RWPE2 (cell line): ENCODE data around the gene TBC1D24.

Source experiments
- ATAC-seq: fragments of 200-7000 bp; cut with Tn5 transposase; 3 replicates; pipeline ENCODE4 v1.9.1; 2021; ENCODE audit warnings: low read depth
- DNase-seq: peaks from one replicate; pipeline ENCODE4 v3.0.0-alpha.2; 2020; ENCODE audit warnings: low spot score
- H3K27ac ChIP-seq: fragments of 450-650 bp; 2 replicates; pipeline ENCODE4 v1.5.1; 2017; ENCODE audit warnings: mild to moderate bottlenecking; ENCODE audit not compliant: poor library complexity, severe bottlenecking
- H3K27me3 ChIP-seq: fragments of 250-450 bp; sonication (Bioruptor Pico); 2 replicates; pipeline ENCODE4 v1.5.1; 2021; ENCODE audit warnings: mild to moderate bottlenecking, moderate library complexity; ENCODE audit not compliant: insufficient read depth, poor library complexity, severe bottlenecking
- H3K36me3 ChIP-seq: fragments of 250-450 bp; sonication (Bioruptor Pico); 2 replicates; pipeline ENCODE4 v1.5.1; 2020; ENCODE audit warnings: low read depth, mild to moderate bottlenecking, moderate library complexity
- H3K4me1 ChIP-seq: fragments of 250-450 bp; sonication (Bioruptor Pico); 2 replicates; pipeline ENCODE4 v1.5.1; 2021; ENCODE audit warnings: mild to moderate bottlenecking, moderate library complexity; ENCODE audit not compliant: insufficient read depth, poor library complexity, severe bottlenecking
- H3K4me3 ChIP-seq: fragments of 250-450 bp; sonication (Bioruptor Pico); 2 replicates; pipeline ENCODE4 v1.5.1; 2021; ENCODE audit warnings: mild to moderate bottlenecking, moderate library complexity; ENCODE audit not compliant: severe bottlenecking
- H3K9me3 ChIP-seq: fragments of 250-450 bp; sonication (Bioruptor Pico); 2 replicates; pipeline ENCODE4 v1.5.1; 2021; ENCODE audit warnings: mild to moderate bottlenecking, moderate library complexity; ENCODE audit not compliant: severe bottlenecking
- TF ChIP-seq, protein P1 (sequence below): fragments of 450-650 bp; IDR thresholded peaks from one replicate; pipeline ENCODE4 v1.5.1; 2017; ENCODE audit warnings: mild to moderate bottlenecking, moderate library complexity; ENCODE audit not compliant: poor library complexity, severe bottlenecking

TBC1D24 gene

DNA sequence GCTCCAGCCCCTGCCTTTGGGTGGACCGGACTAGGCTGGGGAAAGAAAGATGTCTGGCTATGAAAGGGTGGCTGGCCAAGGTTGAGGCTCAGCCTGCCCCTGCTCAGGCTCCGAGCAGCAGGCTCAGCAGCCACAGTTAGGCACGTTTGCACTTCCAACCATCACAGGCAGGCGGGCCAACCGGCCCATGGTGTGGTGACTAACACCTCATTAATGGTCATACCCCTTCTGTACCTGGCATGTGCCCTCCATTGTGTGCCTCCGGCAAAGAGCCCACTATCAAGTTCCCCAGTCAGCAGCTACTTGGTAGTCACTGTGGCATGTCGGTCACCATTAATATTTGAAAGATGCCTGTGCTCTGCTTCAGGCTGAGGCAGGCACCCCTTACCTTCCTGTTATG, 6.7 kb downstream of the TBC1D24 start:
- H3K27me3 ChIP-seq, result no peaks in the 10 kb centered on the region
- DNase-seq (no peak), ATAC-seq (no peak)
- no peaks in the 10 kb centered on the region for H3K9me3 ChIP-seq
- TF ChIP-seq, protein P1, sequence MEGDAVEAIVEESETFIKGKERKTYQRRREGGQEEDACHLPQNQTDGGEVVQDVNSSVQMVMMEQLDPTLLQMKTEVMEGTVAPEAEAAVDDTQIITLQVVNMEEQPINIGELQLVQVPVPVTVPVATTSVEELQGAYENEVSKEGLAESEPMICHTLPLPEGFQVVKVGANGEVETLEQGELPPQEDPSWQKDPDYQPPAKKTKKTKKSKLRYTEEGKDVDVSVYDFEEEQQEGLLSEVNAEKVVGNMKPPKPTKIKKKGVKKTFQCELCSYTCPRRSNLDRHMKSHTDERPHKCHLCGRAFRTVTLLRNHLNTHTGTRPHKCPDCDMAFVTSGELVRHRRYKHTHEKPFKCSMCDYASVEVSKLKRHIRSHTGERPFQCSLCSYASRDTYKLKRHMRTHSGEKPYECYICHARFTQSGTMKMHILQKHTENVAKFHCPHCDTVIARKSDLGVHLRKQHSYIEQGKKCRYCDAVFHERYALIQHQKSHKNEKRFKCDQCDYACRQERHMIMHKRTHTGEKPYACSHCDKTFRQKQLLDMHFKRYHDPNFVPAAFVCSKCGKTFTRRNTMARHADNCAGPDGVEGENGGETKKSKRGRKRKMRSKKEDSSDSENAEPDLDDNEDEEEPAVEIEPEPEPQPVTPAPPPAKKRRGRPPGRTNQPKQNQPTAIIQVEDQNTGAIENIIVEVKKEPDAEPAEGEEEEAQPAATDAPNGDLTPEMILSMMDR, result no peak
- no peak overlapping the region for H3K27ac ChIP-seq
- no peak overlapping the region for H3K4me3 ChIP-seq
- H3K36me3 ChIP-seq, result no peaks in the 10 kb centered on the region
- no peaks in the 10 kb centered on the region for H3K4me1 ChIP-seq

DNA sequence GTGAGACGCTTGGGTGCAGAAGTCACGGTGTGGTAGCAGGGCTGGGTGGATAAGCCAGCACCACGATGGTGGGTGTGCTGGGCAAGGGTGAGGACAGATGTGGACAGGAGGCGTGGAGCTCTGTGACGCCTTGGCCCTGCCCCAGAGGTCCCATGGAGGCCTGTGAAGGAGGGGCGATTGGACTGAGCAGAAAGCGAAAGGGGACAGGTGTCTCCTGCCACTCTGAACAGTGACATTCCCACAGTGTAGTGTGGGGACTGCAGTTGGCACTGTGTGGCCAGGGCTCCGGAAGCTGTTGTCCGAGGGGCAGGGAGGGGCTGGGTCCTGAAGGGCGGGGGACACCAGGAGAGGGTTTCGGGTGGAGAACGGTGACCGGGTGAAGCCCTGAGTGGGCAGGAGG, 7.3 kb downstream of the TBC1D24 start:
- Histone ChIP-seq H3K27me3 (no peaks in the 10 kb centered on the region), H3K27ac (no peak overlapping the region), H3K36me3 (no peaks in the 10 kb centered on the region), H3K4me1 (no peaks in the 10 kb centered on the region), H3K9me3 (no peaks in the 10 kb centered on the region), H3K4me3 (no peak overlapping the region)
- DNase-seq, result no peak
- TF ChIP-seq, protein P1, result no peak
- ATAC-seq, result no peak

DNA sequence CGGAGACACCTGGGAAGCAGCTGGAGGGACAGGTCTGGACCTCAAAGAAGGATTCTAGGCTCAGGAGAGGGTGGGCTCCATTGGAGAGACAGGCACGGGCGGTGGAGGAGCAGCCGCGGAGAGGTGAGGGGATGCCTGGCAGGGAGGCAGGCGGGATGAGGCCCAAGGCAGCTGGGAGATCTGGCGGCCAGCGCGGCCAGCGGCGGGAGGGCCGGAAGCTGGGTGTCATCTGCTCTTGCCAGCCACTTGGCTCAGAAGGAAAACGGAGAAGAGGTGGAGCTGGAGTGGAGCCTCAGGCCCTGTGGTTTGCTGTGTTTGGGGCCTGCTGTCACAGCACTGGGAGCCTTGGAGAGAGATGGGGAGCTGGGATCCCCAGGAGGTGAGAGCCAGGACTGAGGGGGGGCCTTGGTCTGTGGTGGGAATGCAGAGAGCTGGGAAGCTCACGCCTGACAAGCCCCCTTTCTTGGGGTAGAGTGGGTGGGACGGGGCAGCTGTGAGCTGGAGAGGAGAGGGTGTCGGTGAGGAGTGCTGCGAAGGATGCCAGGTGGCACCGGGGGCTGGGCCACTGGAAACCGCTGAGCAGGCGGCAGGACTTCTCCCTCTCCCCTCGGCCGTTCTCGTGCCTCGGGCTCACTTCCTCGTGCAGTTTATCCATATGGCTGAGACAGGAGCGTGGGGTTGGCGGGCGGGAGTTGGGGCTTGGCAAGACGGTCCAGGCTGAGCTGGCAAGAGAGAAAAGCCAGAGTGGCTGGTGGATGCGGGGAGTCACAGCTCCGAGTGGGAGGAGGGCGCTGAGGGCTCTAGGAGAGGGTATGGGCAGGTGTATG, 8.0 kb downstream of the TBC1D24 start:
- no peaks in the 10 kb centered on the region for H3K27me3 ChIP-seq
- no peaks in the 10 kb centered on the region for H3K36me3 ChIP-seq
- no peaks in the 10 kb centered on the region for H3K9me3 ChIP-seq
- ATAC-seq (no peak), DNase-seq (no peak)
- no peaks in the 10 kb centered on the region for H3K4me1 ChIP-seq
- TF ChIP-seq, protein P1, result no peak
- H3K4me3 ChIP-seq, result no peak overlapping the region
- no peak overlapping the region for H3K27ac ChIP-seq

DNA sequence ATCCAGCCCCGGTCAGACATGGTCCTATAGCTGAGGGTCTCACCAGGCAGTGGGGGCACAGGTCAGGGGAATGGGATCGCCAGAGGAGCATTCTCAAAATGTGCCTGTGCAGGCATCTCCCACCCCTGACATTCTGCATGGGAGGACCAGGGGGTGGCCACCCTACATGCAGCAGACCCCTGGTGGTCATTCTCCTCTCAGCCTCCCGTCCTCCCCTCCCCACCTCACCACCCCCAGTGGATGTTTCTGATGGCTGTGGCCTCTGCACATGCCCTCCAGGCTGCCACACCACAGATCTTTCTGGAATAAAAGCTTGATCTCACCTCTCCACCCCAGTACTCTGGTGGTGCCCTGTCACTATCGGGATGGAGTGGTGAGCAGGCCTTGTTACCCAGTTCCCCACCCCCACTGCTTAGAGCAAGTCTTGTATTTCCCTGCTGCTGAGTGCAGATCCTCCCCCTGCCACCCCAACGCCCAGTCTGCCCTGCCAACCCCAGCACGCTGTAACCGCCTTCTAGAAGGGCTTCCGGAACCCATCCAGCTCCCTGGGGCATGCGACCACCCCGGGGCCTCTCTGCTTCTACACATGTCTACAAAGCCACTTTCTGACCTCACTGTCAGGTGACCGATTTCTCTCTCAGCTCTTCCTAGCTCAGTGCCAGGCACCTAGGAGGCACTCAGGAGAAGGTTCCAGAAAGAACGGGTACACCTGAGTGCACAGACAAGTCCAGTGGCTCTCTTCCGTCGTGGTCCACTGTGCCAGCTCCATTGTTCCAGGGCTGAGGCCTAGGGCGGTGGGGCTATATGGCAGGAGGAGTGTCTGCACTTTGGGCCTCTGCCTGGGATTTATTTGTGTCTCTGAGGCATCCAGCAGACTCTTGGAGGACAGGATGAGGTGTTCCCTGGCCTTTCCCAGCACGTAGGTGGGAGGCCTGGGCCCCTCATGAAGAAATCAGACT, 9.3 kb downstream of the TBC1D24 start:
- Histone ChIP-seq H3K36me3 (no peaks in the 10 kb centered on the region), H3K9me3 (no peaks in the 10 kb centered on the region), H3K4me1 (no peaks in the 10 kb centered on the region), H3K27me3 (no peaks in the 10 kb centered on the region), H3K27ac (no peak overlapping the region), H3K4me3 (no peak overlapping the region)
- TF ChIP-seq, protein P1, result no peak
- no peak for ATAC-seq
- DNase-seq, result no peak
